Brain microvascular endothelial cell (primary cell): ENCODE data around the gene ZDHHC24.
"Not testable (repeated sequence)": the region's sequence is repeated elsewhere in the genome, so short reads cannot be mapped to it uniquely, and the experiment has no call there.

Source experiments
- DNase-seq: peaks from one replicate; pipeline ENCODE4 v3.0.0-alpha.2; 2020
- H3K27ac ChIP-seq: fragments of 250-450 bp; sonication (Bioruptor Pico); 2 replicates; pipeline ENCODE4 v1.5.1; 2020; ENCODE audit warnings: mild to moderate bottlenecking, moderate library complexity
- H3K27me3 ChIP-seq: fragments of 250-450 bp; sonication (Bioruptor Pico); replicated peaks from 2 replicates; pipeline ENCODE4 v1.5.1; 2020; ENCODE audit warnings: mild to moderate bottlenecking
- H3K36me3 ChIP-seq: fragments of 250-450 bp; sonication (Bioruptor Pico); replicated peaks from 2 replicates; pipeline ENCODE4 v1.5.1; 2020; ENCODE audit warnings: mild to moderate bottlenecking
- H3K4me3 ChIP-seq: 2 replicates; pipeline ENCODE4 v1.5.1; 2011; ENCODE audit warnings: low read depth, mild to moderate bottlenecking, control low read depth, low read length, moderate library complexity
- in situ Hi-C: cut with HindIII; loops from 2 replicates; pipeline ENCODE4 v1.10.0; 2017; ENCODE audit warnings: low sequenced_read_pairs, low pct_ligation_motif_present
- TF ChIP-seq, protein P1 (sequence below): IDR thresholded peaks from 2 replicates; pipeline ENCODE4 v1.5.1; 2011; ENCODE audit warnings: low read depth, mild to moderate bottlenecking, moderate library complexity, low read length, control low read depth, inconsistent platforms; ENCODE audit errors: missing control alignments

ZDHHC24 gene

DNA sequence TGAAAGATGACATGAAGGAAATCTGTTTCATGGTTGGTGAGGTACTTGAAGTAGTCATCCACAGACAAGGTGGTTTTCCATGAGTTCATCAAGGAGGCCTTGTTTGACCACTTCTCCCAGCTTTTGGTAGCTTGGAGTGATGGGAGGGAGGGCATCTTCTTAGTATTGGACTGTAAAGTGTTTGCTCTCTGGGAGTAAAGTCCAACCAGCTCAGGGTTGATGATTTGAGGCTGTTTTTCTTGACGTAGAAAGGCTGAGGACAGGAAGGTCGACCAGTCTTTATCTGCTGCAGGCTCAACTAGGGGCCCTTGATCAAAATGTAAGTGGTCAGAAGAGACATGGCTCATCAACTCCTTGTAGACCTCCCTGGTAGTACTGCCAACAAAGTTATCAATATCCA, 45.3 kb upstream of the ZDHHC24 start:
- Histone ChIP-seq H3K4me3 (no peak overlapping the region), H3K27ac (no peak overlapping the region), H3K27me3 (no peaks in the 10 kb centered on the region), H3K36me3 (no peaks in the 10 kb centered on the region)
- no peak for DNase-seq
- in situ Hi-C loops: no loop called here
- TF ChIP-seq, protein P1, sequence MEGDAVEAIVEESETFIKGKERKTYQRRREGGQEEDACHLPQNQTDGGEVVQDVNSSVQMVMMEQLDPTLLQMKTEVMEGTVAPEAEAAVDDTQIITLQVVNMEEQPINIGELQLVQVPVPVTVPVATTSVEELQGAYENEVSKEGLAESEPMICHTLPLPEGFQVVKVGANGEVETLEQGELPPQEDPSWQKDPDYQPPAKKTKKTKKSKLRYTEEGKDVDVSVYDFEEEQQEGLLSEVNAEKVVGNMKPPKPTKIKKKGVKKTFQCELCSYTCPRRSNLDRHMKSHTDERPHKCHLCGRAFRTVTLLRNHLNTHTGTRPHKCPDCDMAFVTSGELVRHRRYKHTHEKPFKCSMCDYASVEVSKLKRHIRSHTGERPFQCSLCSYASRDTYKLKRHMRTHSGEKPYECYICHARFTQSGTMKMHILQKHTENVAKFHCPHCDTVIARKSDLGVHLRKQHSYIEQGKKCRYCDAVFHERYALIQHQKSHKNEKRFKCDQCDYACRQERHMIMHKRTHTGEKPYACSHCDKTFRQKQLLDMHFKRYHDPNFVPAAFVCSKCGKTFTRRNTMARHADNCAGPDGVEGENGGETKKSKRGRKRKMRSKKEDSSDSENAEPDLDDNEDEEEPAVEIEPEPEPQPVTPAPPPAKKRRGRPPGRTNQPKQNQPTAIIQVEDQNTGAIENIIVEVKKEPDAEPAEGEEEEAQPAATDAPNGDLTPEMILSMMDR: no peak

DNA sequence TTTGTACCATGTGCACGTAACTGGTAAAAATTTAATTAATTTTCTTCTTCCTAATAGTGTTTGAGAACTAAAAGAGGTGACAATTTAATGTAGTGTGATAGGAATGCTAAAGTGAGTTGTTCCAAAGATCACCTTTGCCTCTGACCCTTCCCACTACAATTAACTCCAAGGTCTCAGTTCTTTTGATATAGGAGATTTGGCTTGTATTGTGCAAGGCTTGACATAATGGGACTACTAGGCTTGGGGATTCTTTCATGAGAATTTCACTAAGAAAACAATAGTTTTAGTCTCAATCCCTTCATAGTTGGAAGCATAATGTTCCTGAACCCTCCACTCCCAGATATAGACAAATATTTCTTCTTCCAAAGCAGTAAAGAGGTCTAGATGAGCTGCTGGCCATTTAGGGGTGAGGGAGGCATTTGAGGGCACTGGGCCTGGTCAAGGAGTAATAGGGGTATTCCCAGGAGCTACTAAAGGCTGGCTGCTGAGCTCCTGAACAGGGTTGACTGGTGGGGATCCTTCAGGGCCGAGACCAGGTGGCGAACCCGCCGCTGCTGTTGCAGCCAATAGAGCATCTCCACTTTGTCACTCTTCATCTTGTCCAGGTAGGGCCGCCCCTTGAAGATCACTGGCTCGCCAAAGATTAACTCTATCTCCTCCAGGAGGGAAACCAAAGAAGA, 44.3 kb upstream of the ZDHHC24 start:
- in situ Hi-C loops: no loop called here
- TF ChIP-seq, protein P1: no peak
- H3K27me3 ChIP-seq: no peaks in the 10 kb centered on the region

DNA sequence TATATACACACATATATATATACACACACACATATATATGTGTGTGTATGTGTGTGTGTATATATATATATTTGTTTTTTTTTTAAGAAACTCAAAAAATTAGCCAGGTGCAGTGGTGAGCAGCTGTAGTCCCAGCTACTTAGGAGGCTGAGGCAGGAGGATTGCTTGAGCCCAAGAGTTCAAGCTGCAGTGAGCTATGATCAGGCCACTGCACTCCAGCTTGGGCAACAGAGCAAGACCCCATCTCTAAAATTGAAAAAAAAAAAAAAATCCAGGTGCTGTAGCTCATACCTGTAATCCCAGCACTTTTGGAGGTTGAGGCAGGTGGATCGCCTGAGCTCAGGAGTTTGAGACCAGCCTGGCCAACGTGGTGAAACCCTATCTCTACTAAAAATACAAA, 43.5 kb upstream of the ZDHHC24 start:
- DNase-seq, in situ Hi-C loops, H3K36me3 ChIP-seq, H3K4me3 ChIP-seq, H3K27me3 ChIP-seq, H3K27ac ChIP-seq: not testable (repeated sequence)

More for the DNA sequence above, 44.3 kb upstream of the ZDHHC24 start:
- no peaks in the 10 kb centered on the region for H3K36me3 ChIP-seq
- no peak for DNase-seq
- H3K4me3 ChIP-seq: no peak overlapping the region
- no peak overlapping the region for H3K27ac ChIP-seq

DNA sequence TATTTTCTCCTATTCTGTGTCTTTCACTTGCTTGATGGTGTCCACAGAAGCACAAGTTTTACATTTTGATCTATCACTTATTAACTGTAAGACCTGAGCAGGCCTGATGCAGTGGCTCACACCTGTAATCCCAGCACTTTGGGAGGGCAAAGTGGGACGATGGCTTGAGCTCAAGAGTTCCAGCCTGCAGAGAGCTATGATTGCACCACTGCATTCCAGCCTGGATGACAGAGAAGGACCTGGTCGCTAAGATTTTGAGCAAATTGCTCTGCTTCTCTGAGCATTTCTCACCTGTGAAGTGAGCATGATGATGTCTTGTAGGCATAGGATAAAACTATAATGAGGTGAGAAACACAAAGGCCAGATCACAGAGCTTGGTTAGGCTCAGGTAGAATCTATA, 40.3 kb upstream of the ZDHHC24 start:
- no peak for DNase-seq
- Histone ChIP-seq H3K27ac (no peak overlapping the region), H3K36me3 (no peaks in the 10 kb centered on the region), H3K4me3 (no peak overlapping the region), H3K27me3 (no peaks in the 10 kb centered on the region)
- in situ Hi-C loops: no loop called here
- TF ChIP-seq, protein P1: no peak

DNA sequence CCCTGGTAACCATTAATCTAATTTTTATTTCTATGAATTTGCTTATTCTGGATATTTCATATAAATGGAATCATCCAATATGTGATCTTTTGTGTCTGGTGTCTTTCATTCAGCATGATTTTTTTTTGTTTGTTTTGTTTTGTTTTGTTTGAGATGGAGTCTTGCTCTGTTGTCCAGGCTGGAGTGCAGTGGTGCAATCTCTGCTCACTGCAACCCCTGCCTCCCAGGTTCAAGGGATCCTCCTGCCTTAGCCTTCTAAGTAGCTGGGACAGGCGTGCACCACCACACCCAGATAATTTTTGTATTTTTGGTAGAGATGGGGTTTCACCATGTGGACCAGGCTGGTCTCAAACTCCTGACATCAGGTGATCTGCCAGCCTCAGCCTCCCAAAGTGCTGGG, 39.6 kb upstream of the ZDHHC24 start:
- H3K27me3 ChIP-seq, in situ Hi-C loops, H3K36me3 ChIP-seq, H3K4me3 ChIP-seq, DNase-seq, H3K27ac ChIP-seq: not testable (repeated sequence)

DNA sequence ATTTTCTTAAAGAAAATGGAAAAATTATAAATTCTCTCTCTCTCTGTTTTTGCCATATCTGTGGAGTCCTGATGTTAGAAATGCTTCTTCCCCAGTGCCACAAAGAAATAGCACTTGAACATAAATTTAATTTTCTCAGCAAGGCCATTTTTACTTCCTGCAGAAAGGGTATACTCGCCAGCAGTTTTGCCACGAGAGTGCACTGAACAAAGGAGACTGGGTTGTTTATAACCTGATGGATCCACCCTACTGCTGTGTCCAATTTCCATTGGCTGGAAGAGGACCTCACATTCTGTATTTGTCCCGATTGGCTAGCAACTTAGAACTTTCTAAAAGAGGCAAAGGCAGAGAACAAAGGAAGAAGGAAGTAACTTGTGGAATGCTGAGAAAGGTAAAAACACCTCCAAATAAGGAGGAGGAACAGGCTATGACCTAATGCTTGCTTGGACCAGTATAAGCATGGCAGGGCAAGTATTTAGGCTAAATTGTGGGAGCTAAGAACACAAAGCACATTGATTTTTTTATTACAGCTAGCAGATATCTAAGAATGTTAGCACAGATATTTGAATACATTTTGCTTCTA, 36.8 kb upstream of the ZDHHC24 start:
- H3K27ac ChIP-seq, DNase-seq, H3K27me3 ChIP-seq, H3K36me3 ChIP-seq, in situ Hi-C loops, H3K4me3 ChIP-seq: not testable (repeated sequence)

DNA sequence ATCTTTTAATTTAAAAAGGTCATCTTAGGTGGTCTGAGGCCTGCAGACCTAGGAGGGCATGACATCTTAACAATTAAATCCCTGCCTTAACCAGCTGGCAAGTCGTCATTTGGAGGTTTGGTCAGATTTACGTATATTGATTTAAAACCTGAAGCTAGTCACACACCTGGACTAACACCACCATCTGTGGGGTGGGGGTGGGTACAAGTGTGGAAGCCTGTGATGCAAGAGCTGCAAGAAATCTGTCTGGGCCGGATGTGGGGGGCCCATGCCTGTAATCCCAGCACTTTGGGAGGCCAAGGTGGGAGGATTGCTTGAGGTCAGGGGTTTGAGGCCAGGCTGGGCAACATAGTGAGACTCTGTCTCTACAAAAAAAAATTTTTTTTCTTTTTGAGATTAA, 35.4 kb upstream of the ZDHHC24 start:
- DNase-seq: no peak
- Histone ChIP-seq H3K27ac (no peak overlapping the region), H3K4me3 (no peak overlapping the region), H3K36me3 (no peaks in the 10 kb centered on the region), H3K27me3 (no peaks in the 10 kb centered on the region)
- in situ Hi-C loops: no loop called here
- TF ChIP-seq, protein P1: no peak
